Astrocyte (in vitro differentiated cells and primary cell): ENCODE results near the gene ABCC10. TPM values are rescaled to one million over a fixed set of nuclear protein-coding genes. Genes with fewer than 3 reads are reported as not detected.

Source experiments
- DNase-seq: peaks from one replicate; pipeline ENCODE4 v3.0.0-alpha.2; 2010; ENCODE audit warnings: low read depth
- FAIRE-seq: peaks from 2 replicates; lab custom pipeline; 2011; peaks lifted over from hg19 to GRCh38; lab: Jason Lieb, UNC
- H2AFZ ChIP-seq: 2 replicates; pipeline ENCODE4 v1.6.0; 2012; ENCODE audit warnings: low read depth, low read length, inconsistent platforms
- H3K27ac ChIP-seq: 2 replicates; pipeline ENCODE4 v1.5.1; 2011; ENCODE audit warnings: low read depth, low read length, inconsistent platforms
- H3K27me3 ChIP-seq: 2 replicates; pipeline ENCODE4 v1.6.0; 2011; ENCODE audit warnings: low read length, inconsistent platforms; ENCODE audit not compliant: insufficient read depth
- H3K36me3 ChIP-seq: 2 replicates; pipeline ENCODE4 v1.5.1; 2011; ENCODE audit warnings: low read length, inconsistent platforms; ENCODE audit not compliant: insufficient read depth
- H3K4me1 ChIP-seq: 2 replicates; pipeline ENCODE4 v1.5.1; 2011; ENCODE audit warnings: low read length, inconsistent platforms; ENCODE audit not compliant: insufficient read depth
- H3K4me2 ChIP-seq: 2 replicates; pipeline ENCODE4 v1.6.0; 2012; ENCODE audit warnings: low read length, inconsistent platforms
- H3K4me3 ChIP-seq: 2 replicates; pipeline ENCODE4 v1.5.1; 2011; ENCODE audit warnings: low read depth, mild to moderate bottlenecking, low read length, inconsistent platforms; ENCODE audit not compliant: insufficient read depth
- H3K79me2 ChIP-seq: 2 replicates; pipeline ENCODE4 v1.6.0; 2012; ENCODE audit warnings: mild to moderate bottlenecking, low read length, inconsistent platforms; ENCODE audit not compliant: insufficient read depth
- H3K9ac ChIP-seq: 2 replicates; pipeline ENCODE4 v1.6.0; 2012; ENCODE audit warnings: mild to moderate bottlenecking, low read length, inconsistent platforms
- H3K9me3 ChIP-seq: 2 replicates; pipeline ENCODE4 v1.5.1; 2012; ENCODE audit warnings: low read depth, mild to moderate bottlenecking, low read length, inconsistent platforms; ENCODE audit not compliant: insufficient read depth
- H4K20me1 ChIP-seq: 2 replicates; pipeline ENCODE4 v1.6.0; 2012; ENCODE audit warnings: low read length, inconsistent platforms; ENCODE audit not compliant: insufficient read depth
- H3K27ac Mint-ChIP-seq: one replicate; pipeline ENCODE4 v1.8.0; 2021; ENCODE audit warnings: mild to moderate bottlenecking, mixed read lengths; ENCODE audit not compliant: unreplicated experiment
- H3K27me3 Mint-ChIP-seq: one replicate; pipeline ENCODE4 v1.8.0; 2021; ENCODE audit warnings: low read depth, mixed read lengths; ENCODE audit not compliant: unreplicated experiment
- H3K36me3 Mint-ChIP-seq: one replicate; pipeline ENCODE4 v1.8.0; 2021; ENCODE audit warnings: low read depth, mixed read lengths; ENCODE audit not compliant: unreplicated experiment
- H3K4me1 Mint-ChIP-seq: one replicate; pipeline ENCODE4 v1.8.0; 2021; ENCODE audit warnings: low read depth, mixed read lengths; ENCODE audit not compliant: unreplicated experiment
- H3K4me3 Mint-ChIP-seq: one replicate; pipeline ENCODE4 v1.8.0; 2021; ENCODE audit warnings: mild to moderate bottlenecking, moderate library complexity, mixed read lengths; ENCODE audit not compliant: unreplicated experiment
- H3K9me3 Mint-ChIP-seq: one replicate; pipeline ENCODE4 v1.8.0; 2021; ENCODE audit warnings: mild to moderate bottlenecking, mixed read lengths; ENCODE audit not compliant: unreplicated experiment
- EZH2 ChIP-seq: IDR thresholded peaks from 2 replicates; pipeline ENCODE4 v1.6.1; 2012; ENCODE audit warnings: mild to moderate bottlenecking, low read length, inconsistent platforms; ENCODE audit not compliant: insufficient read depth
- total RNA-seq: library from RNA; stranded (reverse); gene quantifications from 2 replicates; pipeline ENCODE4 v1.2.1, GENCODE V29; 2021
- TF ChIP-seq, protein P1 (sequence below): IDR thresholded peaks from 2 replicates; pipeline ENCODE4 v1.5.1; 2011; ENCODE audit warnings: low read depth, mild to moderate bottlenecking, inconsistent platforms, low read length, moderate library complexity; ENCODE audit not compliant: insufficient read depth

The ABCC10 gene
- total RNA-seq, 1 donor from 2014 or later: 37.2 TPM

DNA sequence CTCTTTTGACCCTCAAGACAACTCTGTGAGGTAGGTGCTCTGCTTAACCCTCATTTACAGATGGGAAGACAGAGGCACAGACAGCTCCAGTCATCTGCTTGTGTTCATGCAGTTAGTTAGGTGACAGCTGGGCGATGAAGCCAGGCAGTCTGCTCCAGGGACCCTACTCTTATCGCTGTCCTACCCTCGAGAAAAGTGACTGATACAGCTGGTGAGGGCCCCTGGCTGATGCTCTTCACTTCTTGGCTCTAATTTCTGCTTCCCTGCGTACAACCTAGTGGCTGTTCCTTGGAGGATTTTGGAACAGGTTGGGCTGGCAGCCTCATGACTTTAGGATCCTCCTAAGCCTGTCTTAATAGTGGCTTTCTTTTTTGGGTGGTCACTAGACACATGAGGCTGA, 40.9 kb downstream of the ABCC10 start:
- FAIRE-seq: no peak
- no peaks in the 10 kb centered on the region for H3K36me3 ChIP-seq

GRCh38 chr6:43468748-43469681, 41.7 kb downstream of the ABCC10 start:
- Histone ChIP-seq H3K27me3 (peaks cover 18% of the 10 kb centered on the region), H3K27ac (no peak overlapping the region), H3K4me3 (no peak overlapping the region), H3K9ac (no peak overlapping the region), H3K79me2 (no peaks in the 10 kb centered on the region), H3K36me3 (no peaks in the 10 kb centered on the region), H3K9me3 (no peaks in the 10 kb centered on the region), H3K4me2 (no peak overlapping the region), H3K4me1 (no peaks in the 10 kb centered on the region), H2AFZ (no peak overlapping the region), H4K20me1 (no peaks in the 10 kb centered on the region)
- no peaks in the 10 kb centered on the region for H3K36me3 Mint-ChIP-seq
- H3K9me3 Mint-ChIP-seq: no peaks in the 10 kb centered on the region
- FAIRE-seq (no peak), DNase-seq (no peak)
- peaks cover 27% of the 10 kb centered on the region for H3K27me3 Mint-ChIP-seq
- no peak for TF ChIP-seq EZH2
- TF ChIP-seq, protein P1, sequence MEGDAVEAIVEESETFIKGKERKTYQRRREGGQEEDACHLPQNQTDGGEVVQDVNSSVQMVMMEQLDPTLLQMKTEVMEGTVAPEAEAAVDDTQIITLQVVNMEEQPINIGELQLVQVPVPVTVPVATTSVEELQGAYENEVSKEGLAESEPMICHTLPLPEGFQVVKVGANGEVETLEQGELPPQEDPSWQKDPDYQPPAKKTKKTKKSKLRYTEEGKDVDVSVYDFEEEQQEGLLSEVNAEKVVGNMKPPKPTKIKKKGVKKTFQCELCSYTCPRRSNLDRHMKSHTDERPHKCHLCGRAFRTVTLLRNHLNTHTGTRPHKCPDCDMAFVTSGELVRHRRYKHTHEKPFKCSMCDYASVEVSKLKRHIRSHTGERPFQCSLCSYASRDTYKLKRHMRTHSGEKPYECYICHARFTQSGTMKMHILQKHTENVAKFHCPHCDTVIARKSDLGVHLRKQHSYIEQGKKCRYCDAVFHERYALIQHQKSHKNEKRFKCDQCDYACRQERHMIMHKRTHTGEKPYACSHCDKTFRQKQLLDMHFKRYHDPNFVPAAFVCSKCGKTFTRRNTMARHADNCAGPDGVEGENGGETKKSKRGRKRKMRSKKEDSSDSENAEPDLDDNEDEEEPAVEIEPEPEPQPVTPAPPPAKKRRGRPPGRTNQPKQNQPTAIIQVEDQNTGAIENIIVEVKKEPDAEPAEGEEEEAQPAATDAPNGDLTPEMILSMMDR: no peak
- no peaks in the 10 kb centered on the region for H3K4me1 Mint-ChIP-seq
- H3K27ac Mint-ChIP-seq: no peak overlapping the region
- H3K4me3 Mint-ChIP-seq: no peak overlapping the region

More for the DNA sequence above, 40.9 kb downstream of the ABCC10 start:
- Histone ChIP-seq H3K9ac (no peak overlapping the region), H3K9me3 (no peaks in the 10 kb centered on the region), H3K4me1 (no peaks in the 10 kb centered on the region), H3K4me3 (no peak overlapping the region), H3K27ac (no peak overlapping the region), H4K20me1 (no peaks in the 10 kb centered on the region), H3K4me2 (no peak overlapping the region), H3K79me2 (no peaks in the 10 kb centered on the region), H3K27me3 (peaks cover 18% of the 10 kb centered on the region), H2AFZ (no peak overlapping the region)
- H3K36me3 Mint-ChIP-seq: no peaks in the 10 kb centered on the region
- H3K4me1 Mint-ChIP-seq: no peaks in the 10 kb centered on the region
- TF ChIP-seq EZH2: no peak
- TF ChIP-seq, protein P1: no peak
- no peak overlapping the region for H3K27ac Mint-ChIP-seq
- no peak for DNase-seq
- peaks cover 27% of the 10 kb centered on the region for H3K27me3 Mint-ChIP-seq
- no peak overlapping the region for H3K4me3 Mint-ChIP-seq
- no peaks in the 10 kb centered on the region for H3K9me3 Mint-ChIP-seq

DNA sequence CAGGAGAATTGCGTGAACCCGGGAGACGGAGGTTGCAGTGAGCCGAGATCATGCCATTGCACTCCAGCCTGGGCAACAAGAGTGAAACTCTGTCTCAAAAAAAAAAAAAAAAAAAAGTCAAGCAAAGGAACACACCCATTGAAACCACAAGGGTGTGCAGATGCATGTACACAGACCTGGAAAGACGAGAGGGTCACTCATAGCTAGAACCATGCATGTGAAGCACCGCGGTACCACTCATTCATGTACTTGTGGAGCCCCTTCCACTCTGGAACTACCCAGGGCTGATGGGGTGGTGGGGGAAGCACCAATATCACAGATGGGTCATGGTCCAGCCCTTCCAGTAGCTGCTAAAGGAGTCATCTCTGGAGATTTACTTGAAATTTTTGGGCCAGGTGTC, 42.6 kb downstream of the ABCC10 start:
- H3K4me2 ChIP-seq: no peak overlapping the region
- no peak overlapping the region for H3K4me3 ChIP-seq
- Mint-ChIP-seq H3K36me3 (no peaks in the 10 kb centered on the region), H3K27me3 (peaks cover 27% of the 10 kb centered on the region), H3K27ac (no peak overlapping the region), H3K9me3 (no peaks in the 10 kb centered on the region), H3K4me1 (no peaks in the 10 kb centered on the region), H3K4me3 (no peak overlapping the region)
- H3K27me3 ChIP-seq: peaks cover 18% of the 10 kb centered on the region
- no peak overlapping the region for H2AFZ ChIP-seq
- H3K9me3 ChIP-seq: no peaks in the 10 kb centered on the region
- DNase-seq: no peak
- H4K20me1 ChIP-seq: no peaks in the 10 kb centered on the region
- H3K79me2 ChIP-seq: no peaks in the 10 kb centered on the region
- no peak for FAIRE-seq
- H3K4me1 ChIP-seq: no peaks in the 10 kb centered on the region
- no peak overlapping the region for H3K9ac ChIP-seq
- TF ChIP-seq, protein P1: no peak
- TF ChIP-seq EZH2: no peak
- H3K36me3 ChIP-seq: no peaks in the 10 kb centered on the region
- H3K27ac ChIP-seq: no peak overlapping the region
